SH-SY5Y (cell line): ENCODE measurements around the gene TRABD2A.

Experiments
- GATA2 ChIP-seq: IDR thresholded peaks from 2 replicates; pipeline ENCODE4 v1.6.1; 2011; ENCODE audit warnings: mild to moderate bottlenecking, low read depth, low read length
- GATA3 ChIP-seq: IDR thresholded peaks from 2 replicates; pipeline ENCODE4 v1.6.1; 2011; ENCODE audit warnings: low read depth, mild to moderate bottlenecking, low read length, moderate library complexity

TRABD2A gene

GRCh38 chr2:84906900-84907714 is 26.2 kb upstream of the TRABD2A start:
- no peak for TF ChIP-seq GATA3
- TF ChIP-seq GATA2 = no peak

- TF ChIP-seq GATA2 = no peak
- TF ChIP-seq GATA3 = no peak
These were observed 25.4 kb upstream of the TRABD2A start for GRCh38 chr2:84906108-84906899.

GRCh38 chr2:84905181-84906107 is 24.6 kb upstream of the TRABD2A start, which contains the start of gene TMSB10:
TMSB10 (plus strand) TSS chr2:84905656.
- no peak for TF ChIP-seq GATA3
- no peak for TF ChIP-seq GATA2

- TF ChIP-seq GATA3 = no peak
- no peak for TF ChIP-seq GATA2
These were observed 23.9 kb upstream of the TRABD2A start for GRCh38 chr2:84904717-84905174.

GRCh38 chr2:84904151-84904550 is 23.3 kb upstream of the TRABD2A start:
- TF ChIP-seq GATA3 (no peak), GATA2 (no peak)

GRCh38 chr2:84902526-84902925 is 21.6 kb upstream of the TRABD2A start:
- TF ChIP-seq GATA3 = no peak
- no peak for TF ChIP-seq GATA2

- TF ChIP-seq GATA2 = no peak
- TF ChIP-seq GATA3 = no peak
These were observed 20.8 kb upstream of the TRABD2A start for GRCh38 chr2:84901593-84902120.

GRCh38 chr2:84900971-84901370 is 20.1 kb upstream of the TRABD2A start:
- TF ChIP-seq GATA3 (no peak), GATA2 (no peak)

- no peak for TF ChIP-seq GATA2
- no peak for TF ChIP-seq GATA3
These were observed 18.7 kb upstream of the TRABD2A start for GRCh38 chr2:84899304-84900204.

GRCh38 chr2:84897773-84898172 is 16.9 kb upstream of the TRABD2A start:
- no peak for TF ChIP-seq GATA2
- no peak for TF ChIP-seq GATA3

- TF ChIP-seq GATA2 (no peak), GATA3 (no peak)
These were observed 15.7 kb upstream of the TRABD2A start for GRCh38 chr2:84896567-84896966.

GRCh38 chr2:84894758-84895520 is 14.1 kb upstream of the TRABD2A start:
- no peak for TF ChIP-seq GATA2
- TF ChIP-seq GATA3 = no peak

- TF ChIP-seq GATA2 = no peak
- no peak for TF ChIP-seq GATA3
These were observed 13.3 kb upstream of the TRABD2A start for GRCh38 chr2:84894131-84894586.
